NCI-H1105 treated with DMSO at 0.1 percent for 48 hours (cell line): ENCODE results near the gene CLIC1.

ENCODE experiments used
- DNase-seq: peaks from one replicate; lab custom pipeline; 2025; lab: John Stamatoyannopoulos, UW

CLIC1 gene

GRCh38 chr6:31701666-31702404 lies 34.5 kb downstream of the CLIC1 start:
- DNase-seq = peak; percentile 36

GRCh38 chr6:31700740-31701401 lies 35.5 kb downstream of the CLIC1 start:
- DNase-seq = no peak

GRCh38 chr6:31697555-31697954 lies 38.8 kb downstream of the CLIC1 start:
- no peak for DNase-seq

- no peak for DNase-seq
Measured at GRCh38 chr6:31693535-31693934, 42.8 kb downstream of the CLIC1 start.

- no peak for DNase-seq
Measured at GRCh38 chr6:31692886-31693285, 43.4 kb downstream of the CLIC1 start.

- no peak for DNase-seq
Measured at GRCh38 chr6:31692353-31692752, 44.0 kb downstream of the CLIC1 start.

- DNase-seq = no peak
Measured at GRCh38 chr6:31691564-31692108, 44.7 kb downstream of the CLIC1 start.

- DNase-seq = no peak
Measured at GRCh38 chr6:31691078-31691463, 45.3 kb downstream of the CLIC1 start.

- DNase-seq = no peak
Measured at GRCh38 chr6:31690231-31691077, 45.9 kb downstream of the CLIC1 start.

GRCh38 chr6:31689249-31690110 lies 46.9 kb downstream of the CLIC1 start:
- DNase-seq = no peak

- no peak for DNase-seq
Measured at GRCh38 chr6:31687860-31688693, 48.3 kb downstream of the CLIC1 start.

GRCh38 chr6:31687321-31687720 lies 49.0 kb downstream of the CLIC1 start:
- no peak for DNase-seq

- DNase-seq = no peak
Measured at GRCh38 chr6:31686483-31686882, 49.8 kb downstream of the CLIC1 start.

GRCh38 chr6:31683591-31683990 lies 52.7 kb downstream of the CLIC1 start:
- DNase-seq = no peak

- no peak for DNase-seq
Measured at GRCh38 chr6:31681135-31681671, 55.1 kb downstream of the CLIC1 start.
